Endothelial cell (in vitro differentiated cells): ENCODE data around the gene ABCD2. TPM values are rescaled to one million over a fixed set of nuclear protein-coding genes. Genes with fewer than 3 reads are reported as not detected.
A peak's percentile ranks its signal among the peaks of the same experiment; 100 is the strongest.

ENCODE experiments used
- DNase-seq: peaks from one replicate; pipeline ENCODE4 v3.0.0; 2021; ENCODE audit warnings: low spot score
- H3K27ac Mint-ChIP-seq: one replicate; pipeline ENCODE4 v1.8.0; 2021; ENCODE audit warnings: mixed read lengths, inconsistent platforms; ENCODE audit not compliant: unreplicated experiment
- H3K27me3 Mint-ChIP-seq: one replicate; pipeline ENCODE4 v1.8.0; 2021; ENCODE audit warnings: mild to moderate bottlenecking, moderate library complexity, mixed read lengths, inconsistent platforms; ENCODE audit not compliant: unreplicated experiment
- H3K36me3 Mint-ChIP-seq: one replicate; pipeline ENCODE4 v1.8.0; 2021; ENCODE audit warnings: mild to moderate bottlenecking, low read depth, mixed read lengths, inconsistent platforms; ENCODE audit not compliant: unreplicated experiment
- H3K4me1 Mint-ChIP-seq: one replicate; pipeline ENCODE4 v1.8.0; 2021; ENCODE audit warnings: mild to moderate bottlenecking, mixed read lengths, inconsistent platforms; ENCODE audit not compliant: unreplicated experiment
- H3K4me3 Mint-ChIP-seq: one replicate; pipeline ENCODE4 v1.8.0; 2021; ENCODE audit warnings: mild to moderate bottlenecking, mixed read lengths, inconsistent platforms; ENCODE audit not compliant: unreplicated experiment
- H3K9me3 Mint-ChIP-seq: one replicate; pipeline ENCODE4 v1.8.0; 2021; ENCODE audit warnings: mixed read lengths, inconsistent platforms; ENCODE audit not compliant: unreplicated experiment
- long read RNA-seq: library from polyadenylated mRNA; unstranded; transcript quantifications from one replicate; pipeline ENCODE4 v2.0.0, GENCODE V29; 2020; ENCODE audit not compliant: unreplicated experiment
- total RNA-seq: library from RNA; stranded (reverse); fragmentation: NEBNext Ultra II Directional; extraction: Animal tissue kit (Norgen Biotek cat#: 25700); gene quantifications from one replicate; pipeline ENCODE4 v1.2.1, GENCODE V29; 2021; ENCODE audit not compliant: unreplicated experiment
- TF ChIP-seq, protein P1 (sequence below): fragments of 200-600 bp; sonication (generic); IDR thresholded peaks from one replicate; pipeline ENCODE4 v1.5.0; 2021; ENCODE audit warnings: antibody characterized with exemption; ENCODE audit not compliant: unreplicated experiment

The ABCD2 gene
- total RNA-seq: not detected
- long read RNA-seq: 0 reads

DNA sequence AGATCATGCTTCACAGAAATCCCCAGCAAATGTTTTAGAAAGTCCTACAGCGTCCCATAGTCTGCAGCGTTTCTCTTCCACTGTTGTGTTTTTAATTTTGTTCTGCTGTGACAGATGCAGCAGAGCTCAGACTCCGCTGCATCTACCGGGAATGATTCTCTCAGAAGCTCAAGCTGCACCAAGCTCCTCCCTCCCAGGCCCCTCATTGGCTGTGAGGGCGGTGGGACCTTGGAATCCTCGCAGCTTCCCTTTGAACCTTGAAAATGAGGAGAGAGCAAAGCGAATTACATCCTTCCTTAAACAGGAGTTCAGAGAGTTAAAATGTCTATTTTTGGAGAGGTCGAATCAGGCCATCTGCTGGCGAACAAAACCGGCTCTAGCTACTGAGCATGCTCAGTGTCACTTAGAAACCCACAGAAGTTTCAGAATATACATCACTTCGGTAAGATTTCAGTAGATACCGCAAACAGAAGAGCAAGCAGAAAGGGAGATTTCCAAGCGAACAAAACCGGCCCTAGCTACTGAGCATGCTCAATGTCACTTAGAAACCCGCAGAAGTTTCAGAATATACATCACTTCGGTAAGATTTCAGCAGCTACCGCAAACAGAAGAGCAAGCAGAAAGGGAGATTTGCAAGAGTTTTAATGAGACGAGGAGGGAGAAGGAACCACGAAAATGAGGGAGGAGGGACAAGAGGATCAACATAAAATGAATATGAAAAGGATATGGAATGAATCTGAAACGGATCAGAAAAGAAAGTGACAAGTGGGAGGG lies at the start of gene ABCD2:
TSS of gene ABCD2 (minus strand) at position 144 of the 774 bp plus-strand sequence. CDS start 188 bp downstream, outside the sequence.
- no peaks in the 10 kb centered on the region for H3K9me3 Mint-ChIP-seq
- peaks cover 5% of the 10 kb centered on the region for H3K36me3 Mint-ChIP-seq
- TF ChIP-seq, protein P1, sequence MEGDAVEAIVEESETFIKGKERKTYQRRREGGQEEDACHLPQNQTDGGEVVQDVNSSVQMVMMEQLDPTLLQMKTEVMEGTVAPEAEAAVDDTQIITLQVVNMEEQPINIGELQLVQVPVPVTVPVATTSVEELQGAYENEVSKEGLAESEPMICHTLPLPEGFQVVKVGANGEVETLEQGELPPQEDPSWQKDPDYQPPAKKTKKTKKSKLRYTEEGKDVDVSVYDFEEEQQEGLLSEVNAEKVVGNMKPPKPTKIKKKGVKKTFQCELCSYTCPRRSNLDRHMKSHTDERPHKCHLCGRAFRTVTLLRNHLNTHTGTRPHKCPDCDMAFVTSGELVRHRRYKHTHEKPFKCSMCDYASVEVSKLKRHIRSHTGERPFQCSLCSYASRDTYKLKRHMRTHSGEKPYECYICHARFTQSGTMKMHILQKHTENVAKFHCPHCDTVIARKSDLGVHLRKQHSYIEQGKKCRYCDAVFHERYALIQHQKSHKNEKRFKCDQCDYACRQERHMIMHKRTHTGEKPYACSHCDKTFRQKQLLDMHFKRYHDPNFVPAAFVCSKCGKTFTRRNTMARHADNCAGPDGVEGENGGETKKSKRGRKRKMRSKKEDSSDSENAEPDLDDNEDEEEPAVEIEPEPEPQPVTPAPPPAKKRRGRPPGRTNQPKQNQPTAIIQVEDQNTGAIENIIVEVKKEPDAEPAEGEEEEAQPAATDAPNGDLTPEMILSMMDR: no peak
- H3K27me3 Mint-ChIP-seq: no peaks in the 10 kb centered on the region
- peak within 1 kb of the TSS; percentile 54 for H3K4me3 Mint-ChIP-seq
- H3K4me1 Mint-ChIP-seq: peaks cover 4% of the 10 kb centered on the region
- peak within 1 kb of the TSS; percentile 69 for H3K27ac Mint-ChIP-seq
- DNase-seq: peak; percentile 64

DNA sequence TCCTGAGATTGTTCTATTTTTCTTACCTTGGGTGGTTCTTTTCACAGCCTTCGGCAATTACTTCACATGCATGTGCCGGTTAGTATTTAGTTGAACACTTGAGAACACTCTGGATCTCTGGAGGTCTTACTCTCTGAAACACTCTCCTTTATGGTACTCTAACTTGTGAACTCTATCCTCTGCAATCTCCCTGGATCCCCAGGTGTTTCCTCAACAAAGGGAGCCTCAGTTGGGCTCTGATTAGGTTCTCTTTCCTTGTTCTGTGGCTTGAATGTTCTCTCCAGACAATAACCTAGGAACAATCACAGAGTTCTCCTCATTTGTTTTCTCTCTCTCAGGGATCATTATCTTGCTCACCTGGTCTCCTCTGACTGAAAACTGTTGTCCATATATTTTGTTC lies 40.5 kb upstream of the ABCD2 start:
- Mint-ChIP-seq H3K9me3 (no peaks in the 10 kb centered on the region), H3K27ac (no peak overlapping the region), H3K36me3 (no peaks in the 10 kb centered on the region), H3K27me3 (no peaks in the 10 kb centered on the region), H3K4me3 (no peak overlapping the region), H3K4me1 (no peaks in the 10 kb centered on the region)
- no peak for DNase-seq
- TF ChIP-seq, protein P1: no peak

DNA sequence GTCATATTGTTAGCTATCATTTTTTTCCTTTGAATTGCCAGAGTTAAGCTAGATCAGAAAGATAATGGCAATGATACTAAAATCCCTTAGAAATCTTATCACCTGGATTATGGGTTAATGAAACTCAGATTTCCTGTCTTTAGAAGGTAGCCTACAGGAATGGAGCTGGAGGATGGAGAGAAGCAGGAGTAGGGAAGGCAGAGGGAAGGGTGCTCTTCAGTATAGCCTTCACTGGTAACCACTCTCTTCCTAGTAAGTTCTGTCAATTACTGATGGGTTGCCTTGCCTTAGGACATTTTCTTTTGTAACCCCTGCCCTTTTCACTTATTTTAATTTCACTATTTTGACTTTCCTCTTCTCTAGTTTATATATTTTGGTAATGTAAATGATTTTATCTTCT lies 27.8 kb upstream of the ABCD2 start:
- no peak for DNase-seq

DNA sequence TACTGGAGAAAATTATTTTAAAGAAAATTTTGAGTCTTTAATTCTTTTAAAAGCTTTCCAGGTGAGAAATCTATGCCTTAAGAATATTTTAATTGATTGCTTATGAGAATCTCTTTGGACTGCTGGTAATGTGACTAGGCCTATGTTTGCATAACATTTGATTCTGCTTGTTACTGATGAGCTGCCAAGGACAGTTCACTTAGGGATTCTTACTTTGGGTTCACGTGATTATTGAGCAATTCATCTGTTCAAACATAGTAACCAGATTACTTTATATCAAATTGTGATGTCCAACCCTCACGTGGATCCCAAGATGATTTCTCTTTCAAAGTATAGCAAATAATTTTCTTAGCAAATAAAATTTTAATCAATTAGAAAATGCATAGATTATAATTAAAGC lies 27.4 kb upstream of the ABCD2 start:
- Mint-ChIP-seq H3K36me3 (no peaks in the 10 kb centered on the region), H3K4me1 (no peaks in the 10 kb centered on the region), H3K27ac (no peak overlapping the region), H3K4me3 (no peak overlapping the region), H3K9me3 (no peaks in the 10 kb centered on the region), H3K27me3 (no peaks in the 10 kb centered on the region)
- no peak for DNase-seq
- TF ChIP-seq, protein P1: no peak

More for the DNA sequence above, 27.8 kb upstream of the ABCD2 start:
- Mint-ChIP-seq H3K36me3 (no peaks in the 10 kb centered on the region), H3K9me3 (no peaks in the 10 kb centered on the region), H3K27me3 (no peaks in the 10 kb centered on the region), H3K4me3 (no peak overlapping the region), H3K27ac (no peak overlapping the region), H3K4me1 (no peaks in the 10 kb centered on the region)
- TF ChIP-seq, protein P1: no peak

DNA sequence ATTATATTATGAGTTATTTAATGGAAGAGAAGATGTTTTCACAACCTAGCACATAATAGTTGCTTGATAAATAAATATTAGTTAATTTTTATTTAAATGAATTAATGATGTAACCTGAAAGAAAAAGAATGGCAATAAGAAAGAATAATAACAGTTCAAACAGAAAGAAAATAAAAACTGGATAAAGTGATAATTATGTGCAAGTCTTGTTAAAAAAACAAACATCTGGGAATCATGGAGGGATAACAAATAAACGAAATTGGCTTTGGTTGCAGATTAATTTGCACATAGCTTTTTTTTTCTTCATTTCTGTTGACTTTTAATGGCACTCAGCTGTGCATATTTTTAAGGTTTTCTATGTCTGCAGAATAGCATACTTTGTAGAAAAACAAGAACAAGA lies 23.4 kb upstream of the ABCD2 start:
- Mint-ChIP-seq H3K27ac (no peak overlapping the region), H3K4me1 (no peaks in the 10 kb centered on the region), H3K9me3 (no peaks in the 10 kb centered on the region), H3K27me3 (no peaks in the 10 kb centered on the region), H3K36me3 (no peaks in the 10 kb centered on the region), H3K4me3 (no peak overlapping the region)
- TF ChIP-seq, protein P1: no peak
- no peak for DNase-seq
